Measurements from ENCODE around the gene MSRB2.
A peak's percentile ranks its signal among the peaks of the same experiment; 100 is the strongest.
"Not testable (repeated sequence)": the region's sequence is repeated elsewhere in the genome, so short reads cannot be mapped to it uniquely, and the experiment has no call there.

The MSRB2 gene

GRCh38 chr10:23070092-23070912 is 25.1 kb upstream of the MSRB2 start:
- not testable (repeated sequence) for DNase-seq

GRCh38 chr10:23070913-23071218 is 24.5 kb upstream of the MSRB2 start:
- no peak for DNase-seq

GRCh38 chr10:23072593-23072992 is 22.8 kb upstream of the MSRB2 start:
- DNase-seq, result not testable (repeated sequence)

- no peak for DNase-seq
Observed at GRCh38 chr10:23073527-23073926, 21.9 kb upstream of the MSRB2 start.

- peak; percentile 43 for DNase-seq
Observed at GRCh38 chr10:23075672-23076071, 19.7 kb upstream of the MSRB2 start.

GRCh38 chr10:23078114-23078513 is 17.3 kb upstream of the MSRB2 start:
- DNase-seq, result no peak

GRCh38 chr10:23079700-23080099 is 15.7 kb upstream of the MSRB2 start:
- no peak for DNase-seq

- DNase-seq, result no peak
Observed at GRCh38 chr10:23080262-23080661, 15.1 kb upstream of the MSRB2 start.

- DNase-seq, result no peak
Observed at GRCh38 chr10:23081221-23081750, 14.1 kb upstream of the MSRB2 start.

- DNase-seq, result no peak
Observed at GRCh38 chr10:23081891-23082290, 13.5 kb upstream of the MSRB2 start.

GRCh38 chr10:23088609-23089008 is 6.8 kb upstream of the MSRB2 start:
- DNase-seq, result no peak

GRCh38 chr10:23094786-23095403 is 484 bp upstream of the MSRB2 start:
- no peak for DNase-seq

GRCh38 chr10:23095966-23096801 is 805 bp downstream of the MSRB2 start:
- DNase-seq, result peak; percentile 39

GRCh38 chr10:23096802-23097549 is 1.6 kb downstream of the MSRB2 start:
- no peak for DNase-seq

- no peak for DNase-seq
Observed at GRCh38 chr10:23099079-23099478, 3.7 kb downstream of the MSRB2 start.

- DNase-seq, result no peak
Observed at GRCh38 chr10:23099816-23100215, 4.4 kb downstream of the MSRB2 start.

- no peak for DNase-seq
Observed at GRCh38 chr10:23100331-23101030, 5.1 kb downstream of the MSRB2 start.

GRCh38 chr10:23106331-23107072 is 11.1 kb downstream of the MSRB2 start:
- no peak for DNase-seq

- DNase-seq, result no peak
Observed at GRCh38 chr10:23110722-23111516, 15.5 kb downstream of the MSRB2 start.

GRCh38 chr10:23111517-23112286 is 16.3 kb downstream of the MSRB2 start:
- DNase-seq, result no peak

All from activated CD4-positive, alpha-beta T cell treated with anti-CD3 and anti-CD28 coated beads, Interleukin-2, amount 50 U/mL, for 16 hours (primary cell).